Mesendoderm (in vitro differentiated cells): ENCODE measurements around the gene ZNF280D.

Experiments
- DNase-seq: peaks from one replicate; pipeline ENCODE4 v3.0.0; 2013
- H2AK5ac ChIP-seq: 2 replicates; pipeline ENCODE4 v1.6.1; 2013; ENCODE audit warnings: low read length, inconsistent platforms
- H2BK120ac ChIP-seq: 2 replicates; pipeline ENCODE4 v1.6.1; 2013; ENCODE audit warnings: low read depth, mild to moderate bottlenecking, low read length, moderate library complexity, mixed read lengths
- H2BK15ac ChIP-seq: replicated peaks from 2 replicates; pipeline ENCODE4 v1.6.1; 2013; ENCODE audit warnings: low read depth, mild to moderate bottlenecking, moderate library complexity
- H2BK5ac ChIP-seq: 2 replicates; pipeline ENCODE4 v1.6.1; 2013; ENCODE audit warnings: low read length, inconsistent platforms
- H3K18ac ChIP-seq: 2 replicates; pipeline ENCODE4 v1.6.1; 2013; ENCODE audit warnings: mild to moderate bottlenecking, low read length, mixed read lengths
- H3K23ac ChIP-seq: one replicate; pipeline ENCODE4 v1.6.1; 2013; ENCODE audit warnings: low read length
- H3K27ac ChIP-seq: 2 replicates; pipeline ENCODE4 v1.5.1; 2013; ENCODE audit warnings: low read depth, mild to moderate bottlenecking, inconsistent platforms, low read length, moderate library complexity
- H3K27me3 ChIP-seq: 2 replicates; pipeline ENCODE4 v1.6.1; 2013; ENCODE audit warnings: low read length, control low read depth, mild to moderate bottlenecking, inconsistent platforms; ENCODE audit not compliant: insufficient read depth, poor library complexity
- H3K36me3 ChIP-seq: 2 replicates; pipeline ENCODE4 v1.6.1; 2013; ENCODE audit warnings: low read length, inconsistent platforms; ENCODE audit not compliant: control insufficient read depth, insufficient read depth
- H3K4ac ChIP-seq: one replicate; pipeline ENCODE4 v1.6.1; 2013; ENCODE audit warnings: low read depth, mild to moderate bottlenecking, low read length, moderate library complexity
- H3K4me1 ChIP-seq: 2 replicates; pipeline ENCODE4 v1.6.1; 2013; ENCODE audit warnings: low read depth, low read length, inconsistent platforms; ENCODE audit not compliant: control insufficient read depth
- H3K4me2 ChIP-seq: 2 replicates; pipeline ENCODE4 v1.6.1; 2013; ENCODE audit warnings: low read length
- H3K4me3 ChIP-seq: 2 replicates; pipeline ENCODE4 v1.5.1; 2013; ENCODE audit warnings: mild to moderate bottlenecking, low read length
- H3K56ac ChIP-seq: one replicate; pipeline ENCODE4 v1.6.1; 2013; ENCODE audit warnings: low read length
- H3K79me1 ChIP-seq: 2 replicates; pipeline ENCODE4 v1.6.1; 2013; ENCODE audit warnings: low read length, inconsistent platforms
- H3K79me2 ChIP-seq: 2 replicates; pipeline ENCODE4 v1.6.1; 2013; ENCODE audit warnings: mild to moderate bottlenecking, low read length; ENCODE audit not compliant: control insufficient read depth, insufficient read depth
- H3K9ac ChIP-seq: 2 replicates; pipeline ENCODE4 v1.6.1; 2013; ENCODE audit warnings: low read length, inconsistent platforms
- H4K5ac ChIP-seq: one replicate; pipeline ENCODE4 v1.6.1; 2013; ENCODE audit warnings: low read length
- H4K8ac ChIP-seq: one replicate; pipeline ENCODE4 v1.6.1; 2013; ENCODE audit warnings: low read depth, mild to moderate bottlenecking, control low read depth, low read length, moderate library complexity
- WGBS: extraction: QIAGEN DNeasy Blood & Tissue Kit; methylation state at CpG from one replicate; pipeline ENCODE4 v1.1.7; 2013; ENCODE audit warnings: low lambda C conversion rate, missing lambda C conversion rate; ENCODE audit not compliant: insufficient coverage; ENCODE audit errors: extremely low coverage; 5-methylcytosine and 5-hydroxymethylcytosine counted together

ZNF280D gene

GRCh38 chr15:56619887-56620286 is 113.4 kb downstream of the ZNF280D start:
- H3K79me2 ChIP-seq = no peaks in the 10 kb centered on the region
- no peak overlapping the region for H3K9ac ChIP-seq
- no peak overlapping the region for H3K27ac ChIP-seq
- H3K4ac ChIP-seq = no peak overlapping the region
- WGBS = no CpG with 5 or more reads among the region's 2 CpGs
- H2BK120ac ChIP-seq = no peak overlapping the region
- no peak overlapping the region for H3K23ac ChIP-seq
- no peak overlapping the region for H4K8ac ChIP-seq
- no peak overlapping the region for H2AK5ac ChIP-seq
- DNase-seq = no peak
- H4K5ac ChIP-seq = no peak overlapping the region
- no peak overlapping the region for H3K4me3 ChIP-seq
- H2BK15ac ChIP-seq = no peak overlapping the region
- no peak overlapping the region for H3K18ac ChIP-seq
- H3K4me1 ChIP-seq = no peaks in the 10 kb centered on the region
- H3K4me2 ChIP-seq = no peak overlapping the region
- no peaks in the 10 kb centered on the region for H3K79me1 ChIP-seq
- H3K36me3 ChIP-seq = no peaks in the 10 kb centered on the region
- H3K56ac ChIP-seq = no peak overlapping the region
- H2BK5ac ChIP-seq = no peak overlapping the region
- H3K27me3 ChIP-seq = no peaks in the 10 kb centered on the region

GRCh38 chr15:56617628-56618027 is 115.7 kb downstream of the ZNF280D start:
- WGBS = no CpG with 5 or more reads among the region's 2 CpGs
- no peak overlapping the region for H3K56ac ChIP-seq
- no peak overlapping the region for H3K23ac ChIP-seq
- no peak overlapping the region for H3K4ac ChIP-seq
- no peak overlapping the region for H2BK5ac ChIP-seq
- no peaks in the 10 kb centered on the region for H3K79me2 ChIP-seq
- H4K8ac ChIP-seq = no peak overlapping the region
- H3K27me3 ChIP-seq = no peaks in the 10 kb centered on the region
- no peak overlapping the region for H2BK15ac ChIP-seq
- no peak overlapping the region for H3K9ac ChIP-seq
- DNase-seq = no peak
- H3K36me3 ChIP-seq = no peaks in the 10 kb centered on the region
- no peak overlapping the region for H3K4me3 ChIP-seq
- H2BK120ac ChIP-seq = no peak overlapping the region
- H3K4me1 ChIP-seq = no peaks in the 10 kb centered on the region
- no peak overlapping the region for H3K4me2 ChIP-seq
- no peaks in the 10 kb centered on the region for H3K79me1 ChIP-seq
- H4K5ac ChIP-seq = no peak overlapping the region
- H3K18ac ChIP-seq = no peak overlapping the region
- no peak overlapping the region for H3K27ac ChIP-seq
- no peak overlapping the region for H2AK5ac ChIP-seq

GRCh38 chr15:56616551-56616950 is 116.8 kb downstream of the ZNF280D start:
- Histone ChIP-seq H3K4me1 (no peaks in the 10 kb centered on the region), H3K36me3 (no peaks in the 10 kb centered on the region), H3K56ac (no peak overlapping the region), H3K27me3 (no peaks in the 10 kb centered on the region), H2AK5ac (no peak overlapping the region), H3K4ac (no peak overlapping the region), H2BK120ac (no peak overlapping the region), H3K18ac (no peak overlapping the region), H3K23ac (no peak overlapping the region), H3K9ac (no peak overlapping the region), H3K79me2 (no peaks in the 10 kb centered on the region), H2BK15ac (no peak overlapping the region), H4K5ac (no peak overlapping the region), H2BK5ac (no peak overlapping the region), H4K8ac (no peak overlapping the region), H3K4me2 (no peak overlapping the region), H3K79me1 (no peaks in the 10 kb centered on the region), H3K4me3 (no peak overlapping the region), H3K27ac (no peak overlapping the region)
- WGBS = no CpG with 5 or more reads among the region's 3 CpGs
- no peak for DNase-seq

GRCh38 chr15:56613811-56614210 is 119.5 kb downstream of the ZNF280D start:
- Histone ChIP-seq H3K79me2 (no peaks in the 10 kb centered on the region), H3K4me3 (no peak overlapping the region), H2BK120ac (no peak overlapping the region), H4K8ac (no peak overlapping the region), H2AK5ac (no peak overlapping the region), H3K18ac (no peak overlapping the region), H2BK15ac (no peak overlapping the region), H3K27ac (no peak overlapping the region), H3K36me3 (no peaks in the 10 kb centered on the region), H3K4me2 (no peak overlapping the region), H3K23ac (no peak overlapping the region), H3K27me3 (no peaks in the 10 kb centered on the region), H3K56ac (no peak overlapping the region), H4K5ac (no peak overlapping the region), H3K79me1 (no peaks in the 10 kb centered on the region), H3K9ac (no peak overlapping the region), H3K4ac (no peak overlapping the region), H2BK5ac (no peak overlapping the region), H3K4me1 (no peaks in the 10 kb centered on the region)
- WGBS = no CpG with 5 or more reads among the region's 4 CpGs
- DNase-seq = no peak

- WGBS = no CpG with 5 or more reads among the region's 1 CpG
- no peaks in the 10 kb centered on the region for H3K27me3 ChIP-seq
- H3K23ac ChIP-seq = no peak overlapping the region
- no peaks in the 10 kb centered on the region for H3K79me1 ChIP-seq
- H3K4ac ChIP-seq = no peak overlapping the region
- no peak overlapping the region for H2BK15ac ChIP-seq
- no peak overlapping the region for H4K8ac ChIP-seq
- no peak overlapping the region for H3K4me3 ChIP-seq
- no peak for DNase-seq
- no peak overlapping the region for H3K18ac ChIP-seq
- no peaks in the 10 kb centered on the region for H3K36me3 ChIP-seq
- H2AK5ac ChIP-seq = no peak overlapping the region
- no peak overlapping the region for H3K27ac ChIP-seq
- H2BK5ac ChIP-seq = no peak overlapping the region
- no peak overlapping the region for H3K4me2 ChIP-seq
- no peak overlapping the region for H2BK120ac ChIP-seq
- H3K56ac ChIP-seq = no peak overlapping the region
- no peak overlapping the region for H3K9ac ChIP-seq
- no peaks in the 10 kb centered on the region for H3K4me1 ChIP-seq
- no peaks in the 10 kb centered on the region for H3K79me2 ChIP-seq
- H4K5ac ChIP-seq = no peak overlapping the region
Measured at GRCh38 chr15:56608993-56609392, 124.3 kb downstream of the ZNF280D start.

- no CpG with 5 or more reads among the region's 1 CpG for WGBS
- no peak overlapping the region for H3K4ac ChIP-seq
- H3K27me3 ChIP-seq = no peaks in the 10 kb centered on the region
- no peak for DNase-seq
- no peak overlapping the region for H3K27ac ChIP-seq
- no peak overlapping the region for H2BK5ac ChIP-seq
- no peak overlapping the region for H3K9ac ChIP-seq
- H2AK5ac ChIP-seq = no peak overlapping the region
- H3K36me3 ChIP-seq = no peaks in the 10 kb centered on the region
- H2BK120ac ChIP-seq = no peak overlapping the region
- no peak overlapping the region for H2BK15ac ChIP-seq
- no peaks in the 10 kb centered on the region for H3K79me2 ChIP-seq
- H3K79me1 ChIP-seq = no peaks in the 10 kb centered on the region
- no peak overlapping the region for H3K4me3 ChIP-seq
- H3K23ac ChIP-seq = no peak overlapping the region
- H3K4me2 ChIP-seq = no peak overlapping the region
- H3K56ac ChIP-seq = no peak overlapping the region
- H4K5ac ChIP-seq = no peak overlapping the region
- no peak overlapping the region for H4K8ac ChIP-seq
- H3K4me1 ChIP-seq = no peaks in the 10 kb centered on the region
- H3K18ac ChIP-seq = no peak overlapping the region
Measured at GRCh38 chr15:56608140-56608778, 125.0 kb downstream of the ZNF280D start.
